ENCODE results near the gene CCDC85A. TPM values are rescaled to one million over a fixed set of nuclear protein-coding genes. Genes with fewer than 3 reads are reported as not detected.

Gene CCDC85A
- polyA plus RNA-seq, 1 donor (not counting 4 experiments of a cell fraction or from before 2014, with no cell fraction given): not detected

GRCh38 chr2:56326346-56326741 lies 142.6 kb downstream of the CCDC85A start:
- Histone ChIP-seq H3K9ac (ENCODE audit: control insufficient read depth, extremely low read depth, insufficient read depth, low read length) (no peak overlapping the region), H3K79me2 (ENCODE audit: control insufficient read depth, insufficient read depth, low read length) (no peaks in the 10 kb centered on the region), H3K4me2 (ENCODE audit: control insufficient read depth, extremely low read depth, insufficient read depth, low read depth, low read length) (no peak overlapping the region), H2AFZ (ENCODE audit: control insufficient read depth, low read length) (no peak overlapping the region), H3K4me3 (ENCODE audit: control insufficient read depth in 2 of 3, extremely low read depth in 1 of 3, insufficient read depth in 2 of 3, low read depth in 1 of 3, low read length in 3 of 3) (no peak overlapping the region), H3K27ac (ENCODE audit: control insufficient read depth, insufficient read depth, low read length) (no peak overlapping the region), H3K36me3 (ENCODE audit: control insufficient read depth in 2 of 2, extremely low read depth in 1 of 2, insufficient read depth in 2 of 2, low read length in 2 of 2) (no peaks in the 10 kb centered on the region), H4K20me1 (ENCODE audit: control insufficient read depth, extremely low read depth, insufficient read depth, low read length) (no peaks in the 10 kb centered on the region), H3K27me3 (ENCODE audit: control insufficient read depth, extremely low read depth, insufficient read depth, low read length) (no peaks in the 10 kb centered on the region), H3K9me3 (ENCODE audit: control insufficient read depth, low read depth, low read length) (no peaks in the 10 kb centered on the region), H3K4me1 (ENCODE audit: control insufficient read depth, extremely low read depth, insufficient read depth, low read length) (no peaks in the 10 kb centered on the region), H3K9me1 (ENCODE audit: control insufficient read depth, extremely low read depth, insufficient read depth, low read length) (no peaks in the 10 kb centered on the region)
- TF ChIP-seq CTCF (optimal IDR thresholded peaks at IDR 0.05 in 1 of 3, IDR thresholded peaks at IDR 0.05 in 1 of 3, conservative IDR thresholded peaks at IDR 0.05 in 1 of 3; ENCODE audit: extremely low read depth in 1 of 3, insufficient read depth in 2 of 3, low read length in 3 of 3) (no peak), EZH2 (IDR thresholded peaks at IDR 0.05; ENCODE audit: low read length) (no peak)
- DNase-seq (ENCODE audit: low read depth, low spot score) (no peak), FAIRE-seq (no peak)
- dilution Hi-C loops (cut with MboI; ENCODE audit: extremely low pct_ligation_motif_present, low sequenced_read_pairs): no loop called here

GRCh38 chr2:56331810-56332209 lies 148.0 kb downstream of the CCDC85A start:
- TF ChIP-seq CTCF (optimal IDR thresholded peaks at IDR 0.05 in 1 of 3, IDR thresholded peaks at IDR 0.05 in 1 of 3, conservative IDR thresholded peaks at IDR 0.05 in 1 of 3; ENCODE audit: extremely low read depth in 1 of 3, insufficient read depth in 2 of 3, low read length in 3 of 3): no peak
- TF ChIP-seq EZH2 (IDR thresholded peaks at IDR 0.05; ENCODE audit: low read length): no peak
- Histone ChIP-seq H3K36me3 (ENCODE audit: control insufficient read depth in 2 of 2, extremely low read depth in 1 of 2, insufficient read depth in 2 of 2, low read length in 2 of 2) (no peaks in the 10 kb centered on the region), H3K4me1 (ENCODE audit: control insufficient read depth, extremely low read depth, insufficient read depth, low read length) (no peaks in the 10 kb centered on the region), H3K9me1 (ENCODE audit: control insufficient read depth, extremely low read depth, insufficient read depth, low read length) (no peaks in the 10 kb centered on the region), H3K9me3 (ENCODE audit: control insufficient read depth, low read depth, low read length) (no peaks in the 10 kb centered on the region), H2AFZ (ENCODE audit: control insufficient read depth, low read length) (no peak overlapping the region), H3K9ac (ENCODE audit: control insufficient read depth, extremely low read depth, insufficient read depth, low read length) (no peak overlapping the region), H3K4me2 (ENCODE audit: control insufficient read depth, extremely low read depth, insufficient read depth, low read depth, low read length) (no peak overlapping the region), H3K27me3 (ENCODE audit: control insufficient read depth, extremely low read depth, insufficient read depth, low read length) (no peaks in the 10 kb centered on the region), H3K4me3 (ENCODE audit: control insufficient read depth in 2 of 3, extremely low read depth in 1 of 3, insufficient read depth in 2 of 3, low read depth in 1 of 3, low read length in 3 of 3) (no peak overlapping the region), H3K27ac (ENCODE audit: control insufficient read depth, insufficient read depth, low read length) (no peak overlapping the region), H4K20me1 (ENCODE audit: control insufficient read depth, extremely low read depth, insufficient read depth, low read length) (no peaks in the 10 kb centered on the region), H3K79me2 (ENCODE audit: control insufficient read depth, insufficient read depth, low read length) (no peaks in the 10 kb centered on the region)
- dilution Hi-C loops (cut with MboI; ENCODE audit: extremely low pct_ligation_motif_present, low sequenced_read_pairs): no loop called here
- FAIRE-seq (no peak), DNase-seq (ENCODE audit: low read depth, low spot score) (no peak)

Measured in keratinocyte (primary cell).